HTERT RPE-1 (cell line): Measurements from ENCODE around the gene SPX.

Experiments used
- in situ Hi-C: fragments of 300-500 bp; cut with MboI; formaldehyde crosslinking; loops from 4 replicates; pipeline ENCODE4 v1.14.3; 2020; ENCODE audit warnings: low sequenced_read_pairs

Gene SPX

GRCh38 chr12:21576431-21576830 is 50.3 kb downstream of the SPX start:
- in situ Hi-C loops, result no loop called here

DNA sequence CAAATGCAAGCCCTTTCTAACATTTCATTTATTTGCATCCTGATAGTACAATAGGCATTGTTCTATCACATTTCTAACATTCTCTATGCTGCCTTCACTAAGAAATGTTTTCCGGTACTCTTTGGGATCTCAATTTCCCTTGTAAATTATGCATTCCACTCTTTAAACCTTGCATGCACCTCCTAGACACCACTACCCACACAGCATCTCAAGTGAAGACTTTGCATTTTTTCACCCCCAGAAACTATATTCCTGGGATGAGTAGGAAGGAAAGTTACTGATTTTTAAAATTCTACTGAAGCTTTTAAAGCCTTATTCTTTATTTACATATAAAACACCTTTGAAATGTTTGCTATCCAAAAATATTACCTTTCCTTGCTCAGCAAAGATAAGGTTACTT is 51.4 kb downstream of the SPX start:
- in situ Hi-C loops, result no loop called here

- in situ Hi-C loops, result no loop called here
Measured at GRCh38 chr12:21580748-21581516, 54.8 kb downstream of the SPX start.
